ENCODE measurements around the gene ALDH3B2.
"Not testable (repeated sequence)": the region's sequence is repeated elsewhere in the genome, so short reads cannot be mapped to it uniquely, and the experiment has no call there.

Gene ALDH3B2

GRCh38 chr11:67659651-67660165 is 14.7 kb downstream of the ALDH3B2 start:
- DNase-seq, result not testable (repeated sequence)

DNA sequence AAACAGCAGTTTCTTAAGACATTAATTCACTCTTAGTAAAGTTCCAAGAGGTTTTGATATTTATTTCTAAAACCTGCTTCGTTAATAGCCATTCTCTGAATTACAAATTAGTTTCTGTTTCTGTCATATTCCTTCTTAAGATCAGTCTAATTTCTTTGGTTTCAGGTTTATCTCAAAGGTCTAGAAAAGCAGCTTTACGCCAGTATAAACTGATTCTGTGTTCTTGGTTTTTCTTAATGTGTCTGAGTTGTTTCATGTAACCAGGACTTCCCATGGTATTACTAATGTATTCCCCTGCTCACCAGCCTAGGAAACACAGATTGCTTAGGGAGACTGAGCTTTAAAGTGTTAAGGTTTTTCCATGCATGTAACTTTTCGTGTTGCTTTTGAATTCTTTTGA is 17.1 kb downstream of the ALDH3B2 start:
- DNase-seq, result no peak

GRCh38 chr11:67656278-67656922 is 18.0 kb downstream of the ALDH3B2 start:
- DNase-seq, result peak; percentile 46

DNA sequence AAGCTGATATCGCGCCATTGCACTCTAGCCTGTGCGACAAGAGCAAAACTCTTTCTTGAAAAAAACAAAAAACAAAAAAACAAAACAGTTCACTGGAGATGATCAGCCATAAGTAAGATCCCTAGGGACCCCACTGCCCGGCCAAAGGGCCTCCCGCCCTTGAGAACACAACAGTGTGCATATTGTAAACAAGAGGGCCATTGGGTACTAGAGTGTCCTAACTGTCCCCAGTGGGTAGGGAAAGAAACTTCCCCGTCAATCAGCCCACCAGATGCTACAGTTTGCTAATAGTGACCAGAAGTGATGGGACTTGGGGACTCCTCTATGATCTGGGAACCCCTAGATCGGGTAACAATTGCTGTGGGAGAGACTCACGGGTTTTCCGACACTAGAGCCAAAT is 20.2 kb downstream of the ALDH3B2 start:
- DNase-seq, result no peak

GRCh38 chr11:67652965-67653845 is 21.2 kb downstream of the ALDH3B2 start:
- no peak for DNase-seq

- no peak for DNase-seq
These were observed 22.2 kb downstream of the ALDH3B2 start for GRCh38 chr11:67651976-67652781.

DNA sequence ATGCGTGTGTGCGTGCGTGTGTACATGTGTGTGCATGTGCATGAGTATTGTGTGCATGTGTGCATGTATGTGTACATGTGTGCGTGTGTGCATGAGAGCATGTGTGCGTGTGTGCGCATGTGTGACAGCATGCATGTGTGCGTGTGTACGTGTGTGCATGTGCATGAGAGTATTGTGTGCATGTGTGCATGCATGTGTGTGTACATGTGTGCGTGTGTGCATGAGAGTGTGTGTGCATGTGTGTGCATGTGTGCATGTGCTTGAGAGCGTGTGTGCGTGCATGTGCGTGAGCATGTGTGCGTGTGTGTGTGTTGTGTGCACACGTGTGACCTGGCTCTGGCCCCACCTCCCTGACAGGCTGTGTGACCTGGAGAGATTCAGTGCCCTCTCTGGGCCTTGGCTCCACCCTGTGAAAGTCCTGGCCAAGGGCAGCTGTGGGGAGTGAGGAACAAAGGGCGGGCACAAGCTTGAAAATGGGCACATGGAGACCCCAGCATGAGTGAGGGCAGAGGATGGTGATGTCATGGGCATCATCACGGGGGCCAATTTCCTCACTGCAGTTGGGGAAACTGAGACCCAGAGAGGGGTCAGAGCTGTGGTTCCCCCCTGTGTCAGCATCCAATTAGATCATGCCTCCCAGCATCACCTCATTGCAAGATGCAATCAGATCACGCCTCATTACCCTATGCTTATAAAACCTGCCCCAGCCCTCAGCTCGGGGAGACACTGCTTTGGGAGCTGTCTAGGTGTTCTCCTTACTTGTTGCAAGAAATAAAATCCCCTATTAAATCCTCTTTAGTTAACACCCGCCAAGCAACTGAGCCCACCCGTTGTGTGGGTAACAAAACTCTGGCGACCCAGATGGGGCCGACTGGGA is 24.6 kb downstream of the ALDH3B2 start:
- no peak for DNase-seq

GRCh38 chr11:67648796-67649613 is 25.4 kb downstream of the ALDH3B2 start:
- peak; percentile 82 for DNase-seq

- DNase-seq, result peak; percentile 70
These were observed 26.2 kb downstream of the ALDH3B2 start for GRCh38 chr11:67648140-67648795.

DNA sequence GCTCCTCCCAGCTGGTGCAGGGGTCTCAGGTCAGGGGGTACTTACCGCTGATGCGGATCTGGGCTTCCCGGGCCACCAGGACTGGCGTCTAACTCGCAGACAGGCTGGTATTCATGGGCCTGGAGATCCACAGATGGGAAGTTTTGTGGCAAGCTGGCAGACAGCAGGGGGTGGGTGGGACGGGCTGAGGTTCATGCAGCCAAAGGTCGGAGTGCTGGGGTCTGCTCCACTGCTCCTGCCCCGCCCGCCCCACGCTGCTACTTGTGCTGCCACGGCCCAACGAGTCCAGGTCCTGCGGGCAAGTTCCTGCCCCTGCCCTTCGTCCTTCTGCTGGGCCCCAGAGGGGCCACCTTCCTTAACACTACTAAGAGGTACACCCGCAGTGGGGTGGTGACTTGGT is 27.0 kb downstream of the ALDH3B2 start:
- DNase-seq, result peak; percentile 19

DNA sequence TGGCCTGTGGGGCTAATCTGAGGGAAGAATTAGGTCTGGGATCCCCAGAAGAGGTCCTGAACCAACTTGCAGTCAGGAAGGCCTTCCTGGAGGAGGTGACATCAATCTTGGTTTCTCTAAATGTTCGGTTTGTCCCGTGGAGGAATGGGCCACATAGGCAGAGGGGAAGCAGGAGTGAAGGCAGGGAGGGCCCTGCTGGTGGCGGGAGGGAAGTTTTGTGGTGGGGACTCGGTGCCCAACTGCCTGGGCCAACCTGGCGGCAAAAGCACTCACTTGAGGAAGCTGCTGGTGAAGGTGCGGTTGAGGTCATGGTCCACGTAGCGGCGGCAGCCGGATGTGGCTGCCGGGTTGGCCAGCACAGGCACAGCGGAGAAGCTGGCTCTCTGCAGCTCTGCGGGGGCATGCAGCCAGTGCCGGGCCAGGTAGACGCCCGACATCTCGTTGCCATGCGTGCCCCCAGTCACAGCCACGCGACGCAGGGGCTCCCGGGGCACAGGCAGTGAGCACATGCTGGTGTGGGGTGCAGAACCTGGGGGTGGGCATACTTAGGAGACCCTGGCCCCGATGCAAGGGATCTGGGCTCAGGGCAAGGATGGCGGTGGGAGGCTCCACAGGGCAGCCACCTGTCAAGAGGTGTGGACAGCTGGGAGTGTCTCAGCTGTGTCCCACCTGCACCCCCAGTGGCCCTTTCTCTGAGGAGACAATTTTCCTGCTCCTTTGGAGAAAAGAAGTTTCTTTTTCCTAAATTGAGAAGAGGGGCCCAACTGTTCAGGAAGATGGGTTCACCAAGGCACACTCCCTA is 27.7 kb downstream of the ALDH3B2 start:
- DNase-seq, result peak; percentile 81

DNA sequence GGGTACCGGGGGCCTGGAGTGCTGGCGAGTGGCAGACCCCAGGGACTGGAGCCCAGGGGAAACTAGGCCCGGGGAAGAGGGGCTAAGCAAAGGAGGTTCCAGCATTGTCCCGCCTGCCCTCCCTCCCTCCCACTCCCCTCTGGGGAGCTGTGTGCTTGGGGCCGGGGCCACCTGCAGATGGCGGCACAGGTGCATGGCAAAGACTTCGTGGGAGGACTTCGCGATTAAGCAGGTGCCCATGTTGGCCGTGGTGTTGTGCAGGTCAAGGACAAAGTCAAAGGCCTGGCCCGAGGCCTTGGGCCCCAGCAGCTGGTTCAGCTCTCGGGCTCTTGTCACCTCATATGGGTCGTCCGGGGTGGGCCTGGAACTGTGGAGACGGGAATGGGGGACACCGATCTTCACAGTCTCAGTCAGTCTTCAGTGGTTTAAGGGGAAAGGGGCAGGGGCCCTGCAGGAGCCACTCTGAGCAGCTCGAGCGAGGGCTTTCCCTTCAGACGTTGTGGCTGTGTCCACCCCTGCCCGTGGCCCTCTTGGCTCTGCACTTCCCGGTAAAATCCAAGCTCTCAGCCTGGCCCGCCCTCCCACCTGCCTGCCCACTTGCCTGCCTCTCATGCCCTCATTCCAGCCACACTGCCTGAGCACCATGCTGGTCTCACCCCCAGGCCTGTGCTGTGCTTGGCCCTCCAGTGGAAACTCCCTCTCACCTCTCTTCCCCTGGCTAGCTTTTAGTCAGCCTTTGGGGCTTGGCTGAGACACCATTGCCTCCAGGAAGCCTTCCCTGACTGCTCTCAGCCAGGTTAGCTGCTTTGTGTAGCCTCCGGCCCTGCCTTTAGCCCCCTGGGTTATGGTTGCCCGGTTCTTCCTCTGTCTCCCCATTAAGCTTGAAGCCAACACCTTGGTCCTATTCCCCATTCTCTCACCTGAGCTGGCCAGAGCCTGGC is 28.6 kb downstream of the ALDH3B2 start:
- no peak for DNase-seq

- DNase-seq, result no peak
These were observed 29.7 kb downstream of the ALDH3B2 start for GRCh38 chr11:67644472-67645418.

DNA sequence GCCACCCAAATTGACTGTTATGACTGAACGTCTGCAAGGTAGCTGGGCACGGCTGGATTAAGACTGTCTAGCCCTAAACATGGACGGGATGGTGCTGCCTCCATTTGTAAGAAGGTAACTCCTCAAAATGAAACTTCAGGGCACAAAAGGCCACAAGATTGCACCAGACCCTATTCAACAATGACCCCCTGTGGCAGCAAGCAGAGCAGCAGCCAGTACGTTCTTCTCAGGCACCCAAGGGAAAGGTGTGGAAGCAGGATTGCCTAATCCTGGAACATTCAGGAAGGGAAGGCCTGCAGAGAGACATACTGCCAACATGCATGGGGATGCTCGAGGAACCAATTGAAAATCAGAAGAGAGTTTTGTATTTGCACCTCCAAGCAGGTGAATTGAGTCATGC is 30.4 kb downstream of the ALDH3B2 start:
- peak; percentile 19 for DNase-seq

DNA sequence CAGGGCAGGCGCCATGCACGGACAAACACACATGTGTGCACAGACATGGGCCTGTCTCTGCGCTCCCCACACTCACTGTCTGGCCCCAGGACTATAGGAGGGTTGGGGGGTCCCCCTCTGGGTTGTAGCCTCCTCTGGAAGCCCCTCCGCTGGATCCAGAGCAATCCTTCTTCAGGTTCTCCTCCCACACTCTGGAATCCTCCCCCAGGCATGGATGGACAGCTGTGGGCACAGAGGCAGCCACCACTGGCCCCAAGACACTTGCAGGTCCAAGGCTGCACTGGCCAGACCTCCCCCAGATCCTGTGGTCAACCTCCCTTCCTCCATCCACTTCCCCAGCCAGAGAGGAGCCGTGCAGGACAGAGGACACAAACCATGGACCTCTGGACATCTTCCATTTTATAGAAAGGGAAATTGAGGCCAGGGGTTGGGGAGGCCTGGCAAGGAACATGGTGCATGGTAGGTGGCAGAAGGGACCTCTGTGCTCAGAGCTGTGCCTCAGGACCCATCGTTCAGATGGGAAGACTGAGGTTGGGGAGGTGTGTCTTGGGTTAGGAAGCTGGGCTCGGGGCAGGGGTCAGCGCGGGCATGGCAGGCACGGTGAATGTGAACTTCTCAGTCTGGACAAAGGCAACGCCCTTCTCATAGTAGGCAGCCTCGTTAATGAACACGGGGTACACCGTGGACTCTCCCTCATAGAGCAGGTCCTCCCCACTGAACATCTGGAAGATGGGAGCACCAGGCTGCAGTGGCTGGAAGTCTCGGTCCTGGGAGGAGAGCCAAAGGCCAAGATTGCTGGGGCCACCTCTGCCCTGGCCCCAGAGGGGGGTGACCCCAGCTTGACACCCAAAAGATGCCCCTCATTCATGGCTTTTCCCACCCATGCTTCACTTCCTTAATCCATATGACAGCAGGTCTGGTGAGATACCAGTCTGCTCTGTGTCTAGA is 32.0 kb downstream of the ALDH3B2 start:
- DNase-seq, result no peak

Data from GDM1 (cell line).